A673 (cell line): Measurements from ENCODE around the gene DUSP1. TPM values are rescaled to one million over a fixed set of nuclear protein-coding genes. Genes with fewer than 3 reads are reported as not detected.

Source experiments
- BruUV-seq: library from RNA; stranded (reverse); fragments of 400-500 nt; replicated peaks from 2 replicates; lab custom pipeline; 2021; lab: Mats Ljungman, UMichigan
- CTCF ChIA-PET: fragments of 300-600 bp; sonication (Branson Sonifier 250); formaldehyde crosslinking; loops from one replicate; lab custom pipeline; 2022; ENCODE audit warnings: antibody characterized with exemption; lab: Charles Lee
- POLR2A ChIA-PET: fragments of 300-600 bp; sonication (Branson Sonifier 250); formaldehyde crosslinking; loops from one replicate; lab custom pipeline; 2022; ENCODE audit warnings: antibody characterized with exemption; ENCODE audit not compliant: low non-redundant PET; lab: Charles Lee
- DNase-seq: peaks from one replicate; pipeline ENCODE4 v3.0.0-alpha.2; 2015; ENCODE audit warnings: low spot score
- H3K27ac ChIP-seq: fragments of 200-600 bp; sonication (generic); 2 replicates; pipeline ENCODE4 v1.5.1; 2016; ENCODE audit warnings: mixed run types, low read depth, mild to moderate bottlenecking, mixed read lengths, antibody characterized with exemption, low read length; ENCODE audit not compliant: poor library complexity, severe bottlenecking
- H3K27me3 ChIP-seq: fragments of 200-600 bp; sonication (generic); replicated peaks from 2 replicates; pipeline ENCODE4 v1.6.1; 2017; ENCODE audit warnings: mixed run types, low read depth, mild to moderate bottlenecking, mixed read lengths, antibody characterized with exemption, low read length; ENCODE audit not compliant: insufficient read depth, poor library complexity
- H3K36me3 ChIP-seq: fragments of 200-600 bp; sonication (generic); 2 replicates; pipeline ENCODE4 v1.6.1; 2016; ENCODE audit warnings: mixed run types, mild to moderate bottlenecking, mixed read lengths, antibody characterized with exemption, low read length; ENCODE audit not compliant: insufficient read depth, poor library complexity, severe bottlenecking
- H3K4me1 ChIP-seq: fragments of 200-600 bp; sonication (generic); 2 replicates; pipeline ENCODE4 v1.6.1; 2017; ENCODE audit warnings: mixed run types, mild to moderate bottlenecking, mixed read lengths, antibody characterized with exemption, low read length; ENCODE audit not compliant: insufficient read depth, poor library complexity, severe bottlenecking
- H3K4me3 ChIP-seq: fragments of 200-600 bp; sonication (generic); 2 replicates; pipeline ENCODE4 v1.5.1; 2016; ENCODE audit warnings: low read depth, mixed run types, mild to moderate bottlenecking, mixed read lengths, low read length; ENCODE audit not compliant: poor library complexity, severe bottlenecking
- H3K9me3 ChIP-seq: fragments of 200-600 bp; sonication (generic); 2 replicates; pipeline ENCODE4 v1.6.1; 2016; ENCODE audit warnings: mixed run types, low read depth, mild to moderate bottlenecking, mixed read lengths, antibody characterized with exemption, low read length; ENCODE audit not compliant: poor library complexity, severe bottlenecking
- CTCF ChIP-seq: fragments of 300-800, 200-600 bp; sonication (generic); conservative IDR thresholded peaks from 2 replicates; pipeline ENCODE4 v1.5.1; 2017; ENCODE audit warnings: low read depth, mild to moderate bottlenecking, antibody characterized with exemption, low read length, moderate library complexity, mixed read lengths
- EZH2 ChIP-seq: fragments of 200-600 bp; sonication (generic); IDR thresholded peaks from 2 replicates; pipeline ENCODE4 v1.6.1; 2017; ENCODE audit warnings: borderline replicate concordance, low read depth, mild to moderate bottlenecking, mixed read lengths, antibody characterized with exemption, low read length; ENCODE audit not compliant: poor library complexity, severe bottlenecking
- intact Hi-C: fragments of 100-400 bp; cut with micrococcal nuclease; formaldehyde crosslinking; loops from one replicate; pipeline ENCODE4 v1.10.0; 2022; ENCODE audit not compliant: unreplicated experiment
- total RNA-seq: library from RNA; stranded (reverse); gene quantifications from 2 replicates; pipeline ENCODE4 v1.2.3, GENCODE V29; 2021

Gene DUSP1
- total RNA-seq, 1 experiment from 2014 or later = 13.1 TPM

GRCh38 chr5:172757394-172758010 is 13.5 kb downstream of the DUSP1 start:
- intact Hi-C loops = no loop called here
- peak; percentile 45 for DNase-seq
- H3K36me3 ChIP-seq = no peaks in the 10 kb centered on the region
- H3K27me3 ChIP-seq = no peaks in the 10 kb centered on the region
- peaks cover 13% of the 10 kb centered on the region for H3K4me1 ChIP-seq
- ChIA-PET CTCF (no interaction called here), POLR2A (no interaction called here)
- no peaks in the 10 kb centered on the region for H3K9me3 ChIP-seq
- peak overlapping the region; percentile 60 for H3K27ac ChIP-seq
- TF ChIP-seq EZH2 = no peak
- TF ChIP-seq CTCF = no peak
- BruUV-seq = no TSS peak
- no peak overlapping the region for H3K4me3 ChIP-seq

- intact Hi-C loops = no loop called here
- POLR2A ChIA-PET = no interaction called here
Measured at GRCh38 chr5:172756764-172757393, 14.1 kb downstream of the DUSP1 start.

DNA sequence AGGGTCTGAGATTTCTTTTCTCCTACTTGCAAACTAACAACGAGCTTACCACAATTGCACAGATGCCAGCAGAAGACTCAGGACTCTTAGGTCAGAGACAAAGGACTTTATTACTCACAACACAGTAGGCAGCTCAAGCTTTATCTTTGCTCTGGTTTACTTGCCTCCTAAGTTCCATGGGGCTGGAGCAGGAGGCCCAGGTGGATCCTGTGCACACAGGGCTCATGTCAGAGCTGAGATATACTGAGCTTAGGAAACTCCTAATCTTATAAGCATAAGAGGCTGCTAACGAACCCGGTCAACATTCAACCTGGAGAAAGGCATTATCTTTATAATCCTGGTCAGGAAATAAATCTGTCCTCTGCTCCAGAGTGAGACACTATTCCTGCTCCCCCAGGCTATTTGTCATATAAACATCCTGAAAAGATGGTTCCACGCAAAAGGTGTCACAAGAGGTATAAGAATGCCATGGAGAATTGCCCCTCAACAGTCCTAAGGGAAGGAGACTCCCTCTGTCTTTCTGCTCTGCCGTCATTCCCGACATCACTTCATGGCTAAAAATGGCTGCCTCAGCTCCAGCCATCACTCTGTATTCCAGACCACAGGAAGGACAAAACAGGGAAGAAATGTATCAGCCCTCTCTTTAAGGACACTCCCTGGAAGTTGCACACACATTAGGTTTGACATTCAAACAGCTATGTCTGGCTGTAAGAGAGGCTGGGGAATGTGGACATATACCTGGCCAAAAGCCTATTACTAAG is 16.2 kb downstream of the DUSP1 start:
- H3K27ac ChIP-seq = no peak overlapping the region
- no peak for DNase-seq
- no peak overlapping the region for H3K4me3 ChIP-seq
- peaks cover 13% of the 10 kb centered on the region for H3K4me1 ChIP-seq
- no peaks in the 10 kb centered on the region for H3K9me3 ChIP-seq
- no peak for TF ChIP-seq CTCF
- no peak for TF ChIP-seq EZH2
- ChIA-PET CTCF (no interaction called here), POLR2A (no interaction called here)
- intact Hi-C loops = no loop called here
- no TSS peak for BruUV-seq
- no peaks in the 10 kb centered on the region for H3K27me3 ChIP-seq
- no peaks in the 10 kb centered on the region for H3K36me3 ChIP-seq

More at GRCh38 chr5:172756764-172757393, 14.1 kb downstream of the DUSP1 start:
- H3K4me3 ChIP-seq = no peak overlapping the region
- no peak for DNase-seq
- TF ChIP-seq EZH2 (no peak), CTCF (no peak)
- no peaks in the 10 kb centered on the region for H3K27me3 ChIP-seq
- no peaks in the 10 kb centered on the region for H3K36me3 ChIP-seq
- peaks cover 13% of the 10 kb centered on the region for H3K4me1 ChIP-seq
- no peak overlapping the region for H3K27ac ChIP-seq
- no peaks in the 10 kb centered on the region for H3K9me3 ChIP-seq
- no TSS peak for BruUV-seq
- CTCF ChIA-PET = no interaction called here
